ENCODE results near the gene PRKCG. TPM values are rescaled to one million over a fixed set of nuclear protein-coding genes. Genes with fewer than 3 reads are reported as not detected.

PRKCG gene
- total and polyA plus RNA-seq, 8 donors: 0.16 to 2.2 (median 0.28) TPM; not detected in 1

DNA sequence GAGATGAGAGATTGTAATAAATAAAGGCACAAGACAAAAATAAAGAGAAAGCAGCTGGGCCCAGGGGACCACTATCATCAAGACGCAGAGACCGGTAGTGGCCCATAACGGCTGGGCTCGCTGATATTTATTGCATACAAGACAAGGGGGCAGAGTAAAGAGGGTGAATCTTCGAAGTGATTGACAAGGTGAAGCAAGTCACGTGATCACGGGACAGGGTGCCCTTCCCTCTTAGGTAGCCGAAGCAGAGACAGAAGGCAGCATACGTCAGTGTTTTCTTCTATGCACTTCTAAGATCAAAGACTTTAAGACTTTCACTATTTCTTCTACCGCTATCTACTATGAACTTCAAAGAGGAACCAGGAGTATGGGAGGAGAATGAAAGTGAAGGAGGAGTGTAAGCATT is 4.6 kb upstream of the PRKCG start:
- ATAC-seq (no peak), FAIRE-seq (no peak), DNase-seq (no peak)
- Histone ChIP-seq H3K4me1 (peaks cover 0 to 5% (median 4%) of the 10 kb centered on the region in 3 donors), H3K27me3 (no peaks in the 10 kb centered on the region), H3K9me3 (no peaks in the 10 kb centered on the region), H3K36me3 (peaks cover 0 to 11% (median 5%) of the 10 kb centered on the region in 3 donors), H3K4me3 (no peak overlapping the region), H3K27ac (no peak overlapping the region)
- TF ChIP-seq, protein P1, sequence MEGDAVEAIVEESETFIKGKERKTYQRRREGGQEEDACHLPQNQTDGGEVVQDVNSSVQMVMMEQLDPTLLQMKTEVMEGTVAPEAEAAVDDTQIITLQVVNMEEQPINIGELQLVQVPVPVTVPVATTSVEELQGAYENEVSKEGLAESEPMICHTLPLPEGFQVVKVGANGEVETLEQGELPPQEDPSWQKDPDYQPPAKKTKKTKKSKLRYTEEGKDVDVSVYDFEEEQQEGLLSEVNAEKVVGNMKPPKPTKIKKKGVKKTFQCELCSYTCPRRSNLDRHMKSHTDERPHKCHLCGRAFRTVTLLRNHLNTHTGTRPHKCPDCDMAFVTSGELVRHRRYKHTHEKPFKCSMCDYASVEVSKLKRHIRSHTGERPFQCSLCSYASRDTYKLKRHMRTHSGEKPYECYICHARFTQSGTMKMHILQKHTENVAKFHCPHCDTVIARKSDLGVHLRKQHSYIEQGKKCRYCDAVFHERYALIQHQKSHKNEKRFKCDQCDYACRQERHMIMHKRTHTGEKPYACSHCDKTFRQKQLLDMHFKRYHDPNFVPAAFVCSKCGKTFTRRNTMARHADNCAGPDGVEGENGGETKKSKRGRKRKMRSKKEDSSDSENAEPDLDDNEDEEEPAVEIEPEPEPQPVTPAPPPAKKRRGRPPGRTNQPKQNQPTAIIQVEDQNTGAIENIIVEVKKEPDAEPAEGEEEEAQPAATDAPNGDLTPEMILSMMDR (IDR thresholded peaks at IDR 0.05): no peak
- intact Hi-C loops (cut with DNase I): no loop called here
- 64 to 77% methylated on average over 10 of the region's 10 CpGs for whole genome bisulfite sequencing, 2 donors

DNA sequence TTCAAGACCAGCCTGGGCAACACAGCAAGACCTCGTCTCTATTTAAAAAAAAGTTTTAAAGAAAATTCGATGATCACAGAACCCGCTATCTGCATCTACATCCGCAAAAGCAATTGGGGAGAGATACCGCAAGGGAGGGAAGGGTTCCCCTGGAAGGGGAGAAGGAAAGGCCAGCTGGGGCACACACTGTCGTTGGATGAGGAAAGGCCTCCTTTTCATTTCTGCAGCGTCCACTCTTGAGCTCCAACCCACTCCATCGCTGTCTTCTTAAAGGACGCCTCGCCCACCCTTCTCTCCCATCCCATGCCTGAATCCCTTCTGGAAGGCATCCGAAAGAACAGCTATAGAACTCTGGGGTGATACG is 3.2 kb upstream of the PRKCG start:
- WGBS, 2 donors: 36 to 37% methylated on average over 12 of the region's 12 CpGs
- H3K4me1 ChIP-seq: peaks cover 0 to 5% (median 4%) of the 10 kb centered on the region in 3 donors
- TF ChIP-seq, protein P1 (IDR thresholded peaks at IDR 0.05): no peak
- H3K27me3 ChIP-seq: peaks cover 0 to 5% (median 0%) of the 10 kb centered on the region in 4 donors
- intact Hi-C loops (cut with DNase I): no loop called here
- peak overlapping the region; percentile 16 to 62 (median 46) for H3K4me3 ChIP-seq
- H3K9me3 ChIP-seq: no peaks in the 10 kb centered on the region
- peak in 2 of 4 donors; percentile 2 to 8 for ATAC-seq
- no peak for FAIRE-seq
- H3K36me3 ChIP-seq: peaks cover 0 to 7% (median 3%) of the 10 kb centered on the region in 3 donors
- no peak overlapping the region for H3K27ac ChIP-seq
- DNase-seq: no peak

DNA sequence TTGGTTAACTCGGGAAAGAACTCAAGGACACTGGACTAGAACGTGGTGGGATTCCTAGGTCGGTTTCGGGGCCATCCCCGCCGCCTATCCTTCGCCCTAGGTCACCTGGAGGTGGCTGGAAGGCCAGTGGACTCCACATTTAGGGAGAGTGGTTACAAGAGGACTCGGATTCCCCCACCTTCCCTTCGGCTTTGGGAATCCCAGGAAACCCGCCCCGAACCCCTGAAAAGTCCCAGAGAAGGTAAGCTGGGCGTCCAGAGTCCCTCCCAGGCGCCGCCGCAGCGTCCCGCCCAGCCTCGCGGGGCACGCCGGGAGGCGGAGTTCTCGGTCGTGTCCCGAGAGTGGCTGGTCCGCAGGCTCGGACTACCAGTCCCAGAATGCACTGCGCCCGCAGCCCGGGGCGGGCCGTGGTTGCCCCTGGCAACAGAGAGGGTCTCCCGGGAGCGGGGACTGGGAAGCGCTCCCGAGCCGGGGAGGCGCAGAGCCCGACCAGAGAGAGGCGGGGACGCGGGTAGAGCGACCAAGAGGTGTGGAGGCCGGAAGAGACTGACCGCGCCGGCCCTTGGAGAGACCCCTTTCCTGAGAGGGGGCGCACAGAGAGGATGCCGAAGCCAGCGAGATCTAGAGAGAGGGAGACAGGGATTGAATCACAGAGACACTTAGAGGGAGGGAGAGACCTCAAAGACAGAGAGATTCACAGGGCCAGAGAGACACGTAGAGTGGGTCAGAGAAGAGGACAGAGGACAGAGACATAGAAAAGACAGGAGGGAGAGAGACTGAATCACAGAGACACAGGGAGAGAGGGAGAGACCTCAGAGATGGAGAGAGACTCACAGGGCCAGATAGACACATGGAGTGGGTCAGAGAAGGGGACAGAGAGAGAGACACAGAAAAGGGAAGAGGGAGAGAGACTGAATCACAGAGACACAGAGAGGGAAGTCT is 2.6 kb upstream of the PRKCG start:
- FAIRE-seq (no peak), DNase-seq (peak; percentile 89 to 98 (median 94)), ATAC-seq (peak; percentile 96 to 99 (median 98))
- H3K9me3 ChIP-seq: no peaks in the 10 kb centered on the region
- no peak overlapping the region for H3K27ac ChIP-seq
- intact Hi-C loops (cut with DNase I): no loop called here
- peaks cover 0 to 5% (median 0%) of the 10 kb centered on the region in 4 donors for H3K27me3 ChIP-seq
- TF ChIP-seq, protein P1 (IDR thresholded peaks at IDR 0.05): no peak
- peaks cover 0 to under 1% (median 0%) of the 10 kb centered on the region in 3 donors for H3K36me3 ChIP-seq
- WGBS, 2 donors: 1 to 2% methylated on average over 51 of the region's 51 CpGs
- peaks cover 0 to 5% (median 4%) of the 10 kb centered on the region in 3 donors for H3K4me1 ChIP-seq
- peak overlapping the region; percentile 16 to 62 (median 46) for H3K4me3 ChIP-seq

DNA sequence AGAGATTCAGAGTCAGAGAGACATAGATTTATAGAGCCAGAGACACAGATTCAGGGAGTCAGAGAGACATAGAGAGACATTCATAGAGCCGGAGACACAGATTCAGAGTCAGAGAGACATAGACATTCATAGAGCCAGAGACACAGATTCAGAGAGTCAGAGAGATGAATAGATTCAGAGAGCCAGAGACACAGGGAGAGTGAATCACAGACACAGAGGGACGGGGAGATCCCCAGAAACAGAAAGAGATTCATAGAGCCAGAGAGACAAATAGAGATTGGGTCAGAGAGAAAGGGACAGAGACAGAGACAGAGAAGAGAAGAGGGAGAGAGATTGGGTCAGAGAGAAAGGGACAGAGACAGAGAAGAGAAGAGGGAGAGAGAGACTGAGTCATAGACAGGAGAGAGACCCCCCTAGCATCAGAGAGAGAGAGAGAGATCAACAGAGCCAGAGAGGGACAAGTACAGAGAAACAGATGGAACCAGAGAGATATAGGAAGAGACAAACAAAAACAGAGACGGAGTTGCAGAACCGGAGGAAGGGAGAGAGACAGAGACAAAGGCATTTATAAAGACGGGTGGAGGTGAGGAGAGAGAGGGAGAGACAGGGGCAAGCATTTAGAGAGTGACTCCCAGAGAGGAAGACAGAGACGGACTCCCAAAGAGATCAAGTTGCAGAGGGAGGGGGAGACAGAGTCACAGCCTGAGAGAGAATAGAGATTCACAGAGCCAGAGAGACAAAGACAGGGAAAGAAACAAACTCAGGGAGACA is 1.1 kb upstream of the PRKCG start:
- ATAC-seq (no peak), FAIRE-seq (no peak), DNase-seq (no peak)
- Histone ChIP-seq H3K27me3 (peaks cover 0 to 5% (median 0%) of the 10 kb centered on the region in 4 donors), H3K27ac (no peak overlapping the region), H3K4me1 (peaks cover 0 to 5% (median 4%) of the 10 kb centered on the region in 3 donors), H3K9me3 (no peaks in the 10 kb centered on the region), H3K36me3 (no peaks in the 10 kb centered on the region), H3K4me3 (no peak overlapping the region)
- WGBS, 2 donors: 23 to 24% methylated on average over 5 to 6 of the region's 6 CpGs
- TF ChIP-seq, protein P1 (IDR thresholded peaks at IDR 0.05): no peak
- intact Hi-C loops (cut with DNase I): no loop called here

All from pancreas (tissue), 10 donors.